Measurements from ENCODE around the gene FBXL14.

DNA sequence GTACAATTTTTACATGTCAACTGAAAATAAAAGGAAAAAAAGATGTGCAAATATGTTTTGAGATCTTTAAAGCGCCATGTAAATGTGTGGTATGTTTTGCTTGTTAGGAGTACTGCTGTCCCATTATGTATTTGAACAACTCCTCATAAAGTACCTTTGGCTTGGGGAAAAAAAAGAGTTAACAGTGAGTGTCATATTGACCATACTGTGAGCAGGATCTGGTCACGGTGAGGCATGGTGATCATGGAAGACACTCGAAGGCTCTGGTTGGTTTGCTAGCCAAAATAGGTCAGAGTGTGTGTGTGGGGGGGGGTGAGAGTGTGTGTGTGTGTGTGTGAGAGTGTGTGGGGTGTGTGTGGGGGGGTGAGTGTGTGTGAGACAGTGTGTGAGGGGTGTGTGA, 10.1 kb upstream of the FBXL14 start:
- TF ChIP-seq CTCF (IDR thresholded peaks at IDR 0.05; ENCODE audit: low read depth, low read length), result no peak
- no peak for TF ChIP-seq POLR2A (IDR thresholded peaks at IDR 0.05; ENCODE audit: extremely low read depth, insufficient read length)
